Ascending aorta (tissue), 2 donors: ENCODE measurements around the gene LGR4. TPM values are rescaled to one million over a fixed set of nuclear protein-coding genes. Genes with fewer than 3 reads are reported as not detected.

Experiments
- DNase-seq, 2 donors: peaks; one replicate each; pipeline ENCODE4 v3.0.0-alpha.2; 2019; ENCODE audit warnings: low spot score in 2 of 2
- H3K27ac ChIP-seq, 2 donors: fragments of 200-600 bp; sonication (generic); one replicate each; pipeline ENCODE4 v1.5.1; 2016 to 2017; ENCODE audit warnings: mild to moderate bottlenecking in 1 of 2
- H3K27me3 ChIP-seq: fragments of 200-600 bp; sonication (generic); one replicate; pipeline ENCODE4 v1.5.1; 2017
- H3K36me3 ChIP-seq, 2 donors: fragments of 200-600 bp; sonication (generic); one replicate each; pipeline ENCODE4 v1.5.1; 2016
- H3K4me1 ChIP-seq, 2 donors: fragments of 200-600 bp; sonication (generic); one replicate each; pipeline ENCODE4 v1.5.1; 2016 to 2017; ENCODE audit warnings: mild to moderate bottlenecking in 1 of 2
- H3K4me3 ChIP-seq, 2 donors: fragments of 200-600 bp; sonication (generic); one replicate each; pipeline ENCODE4 v1.5.1; 2016 to 2017; ENCODE audit warnings: mild to moderate bottlenecking in 1 of 2
- H3K9me3 ChIP-seq, 2 donors: fragments of 200-600 bp; sonication (generic); one replicate each; pipeline ENCODE4 v1.5.1; 2016
- CTCF ChIP-seq, 3 experiments: fragments of 200-600 bp in 2 of 3; fragments of 450-650 bp in 1 of 3; sonication (generic) in 2 of 3; IDR thresholded peaks; one replicate each; pipeline ENCODE4 v1.5.1; 2016 to 2019; ENCODE audit warnings: antibody characterized with exemption in 3 of 3, mild to moderate bottlenecking in 1 of 3, moderate library complexity in 1 of 3
- intact Hi-C: fragments of 100-400 bp; cut with DNase I; formaldehyde crosslinking; loops from one replicate; pipeline ENCODE4 v1.15.1; 2023
- total RNA-seq: library from RNA; depleted of rRNA; stranded (reverse); fragments of >200 nt; gene quantifications from one replicate; pipeline ENCODE4 v1.1.0, GENCODE V29; 2016

Gene LGR4
- total RNA-seq, 1 donor from 2014 or later = 46.8 TPM

GRCh38 chr11:27505781-27506180, 33.2 kb upstream of the LGR4 start:
- H3K27me3 ChIP-seq = no peaks in the 10 kb centered on the region
- H3K27ac ChIP-seq = peak overlapping the region; percentile 94
- H3K36me3 ChIP-seq = peaks cover 4 to 5% of the 10 kb centered on the region in 2 donors
- H3K9me3 ChIP-seq = no peaks in the 10 kb centered on the region
- DNase-seq = no peak
- peak overlapping the region; percentile 87 for H3K4me3 ChIP-seq
- no peak for TF ChIP-seq CTCF (IDR thresholded peaks at IDR 0.05)
- H3K4me1 ChIP-seq = peaks cover 8 to 10% of the 10 kb centered on the region in 2 donors
- intact Hi-C loops = loop anchor here (1.0 to 2.0 kb wide), 2 partner anchors 33 to 603 kb away; partner anchors contain the start of genes KIF18A, LGR4 and METTL15

- H3K4me3 ChIP-seq = no peak overlapping the region
- H3K4me1 ChIP-seq = peaks cover 8 to 10% of the 10 kb centered on the region in 2 donors
- no peak for TF ChIP-seq CTCF (IDR thresholded peaks at IDR 0.05)
- H3K27ac ChIP-seq = no peak overlapping the region
- H3K27me3 ChIP-seq = no peaks in the 10 kb centered on the region
- DNase-seq = no peak
- no peaks in the 10 kb centered on the region for H3K9me3 ChIP-seq
- peaks cover 11 to 20% of the 10 kb centered on the region in 2 donors for H3K36me3 ChIP-seq
- intact Hi-C loops = no loop called here
Measured at GRCh38 chr11:27504205-27504604, 31.6 kb upstream of the LGR4 start.

GRCh38 chr11:27501100-27501499, 28.5 kb upstream of the LGR4 start:
- Histone ChIP-seq H3K4me1 (peaks cover 3 to 10% of the 10 kb centered on the region in 2 donors), H3K4me3 (no peak overlapping the region), H3K9me3 (no peaks in the 10 kb centered on the region), H3K27ac (no peak overlapping the region), H3K27me3 (no peaks in the 10 kb centered on the region), H3K36me3 (peaks cover 20 to 32% of the 10 kb centered on the region in 2 donors)
- no peak for DNase-seq
- intact Hi-C loops = no loop called here
- TF ChIP-seq CTCF (IDR thresholded peaks at IDR 0.05) = no peak

- no peak overlapping the region for H3K27ac ChIP-seq
- peaks cover 20 to 41% of the 10 kb centered on the region in 2 donors for H3K36me3 ChIP-seq
- H3K9me3 ChIP-seq = no peaks in the 10 kb centered on the region
- intact Hi-C loops = no loop called here
- TF ChIP-seq CTCF (IDR thresholded peaks at IDR 0.05) = no peak
- H3K4me1 ChIP-seq = no peaks in the 10 kb centered on the region
- no peak overlapping the region for H3K4me3 ChIP-seq
- DNase-seq = no peak
- no peaks in the 10 kb centered on the region for H3K27me3 ChIP-seq
Measured at GRCh38 chr11:27497911-27498310, 25.3 kb upstream of the LGR4 start.

- no peak overlapping the region for H3K27ac ChIP-seq
- H3K9me3 ChIP-seq = no peaks in the 10 kb centered on the region
- DNase-seq = no peak
- H3K4me3 ChIP-seq = no peak overlapping the region
- intact Hi-C loops = no loop called here
- H3K27me3 ChIP-seq = no peaks in the 10 kb centered on the region
- peak in 2 of 3 experiments; percentile 36 to 53 for TF ChIP-seq CTCF (IDR thresholded peaks at IDR 0.05)
- H3K4me1 ChIP-seq = no peaks in the 10 kb centered on the region
- peaks cover 20 to 44% of the 10 kb centered on the region in 2 donors for H3K36me3 ChIP-seq
Measured at GRCh38 chr11:27497284-27497866, 24.8 kb upstream of the LGR4 start.
